Fibroblast of skin of left quadriceps (primary cell): ENCODE measurements around the gene IMMP1L.

Experiments
- DNase-seq, 2 experiments: peaks; one replicate each; pipeline ENCODE4 v3.0.0-alpha.2; 2013; ENCODE audit warnings: low read depth in 2 of 2

The IMMP1L gene

GRCh38 chr11:31477528-31478222 lies 31.7 kb downstream of the IMMP1L start:
- no peak for DNase-seq

GRCh38 chr11:31474083-31474482 lies 35.3 kb downstream of the IMMP1L start:
- DNase-seq: no peak

- no peak for DNase-seq
Observed at GRCh38 chr11:31464436-31464835, 45.0 kb downstream of the IMMP1L start.

GRCh38 chr11:31455177-31455576 lies 54.2 kb downstream of the IMMP1L start:
- DNase-seq: no peak

GRCh38 chr11:31450841-31451240 lies 58.6 kb downstream of the IMMP1L start:
- no peak for DNase-seq

GRCh38 chr11:31449040-31449439 lies 60.4 kb downstream of the IMMP1L start:
- DNase-seq: no peak

- no peak for DNase-seq
Observed at GRCh38 chr11:31445621-31446020, 63.8 kb downstream of the IMMP1L start.

- DNase-seq: no peak
Observed at GRCh38 chr11:31443802-31444201, 65.6 kb downstream of the IMMP1L start.

GRCh38 chr11:31442086-31442485 lies 67.3 kb downstream of the IMMP1L start:
- DNase-seq: no peak

- no peak for DNase-seq
Observed at GRCh38 chr11:31441296-31441695, 68.1 kb downstream of the IMMP1L start.

GRCh38 chr11:31437742-31438435 lies 71.5 kb downstream of the IMMP1L start:
- DNase-seq: peak; percentile 4 to 16

- no peak for DNase-seq
Observed at GRCh38 chr11:31433851-31434250, 75.6 kb downstream of the IMMP1L start.

- no peak for DNase-seq
Observed at GRCh38 chr11:31424652-31425051, 84.8 kb downstream of the IMMP1L start.

GRCh38 chr11:31422703-31423102 lies 86.7 kb downstream of the IMMP1L start:
- no peak for DNase-seq

GRCh38 chr11:31421820-31422219 lies 87.6 kb downstream of the IMMP1L start:
- DNase-seq: no peak

- no peak for DNase-seq
Observed at GRCh38 chr11:31419669-31420068, 89.8 kb downstream of the IMMP1L start.

GRCh38 chr11:31419138-31419537 lies 90.3 kb downstream of the IMMP1L start:
- DNase-seq: no peak

GRCh38 chr11:31417816-31418215 lies 91.6 kb downstream of the IMMP1L start:
- DNase-seq: no peak

- no peak for DNase-seq
Observed at GRCh38 chr11:31417357-31417756, 92.1 kb downstream of the IMMP1L start.

GRCh38 chr11:31415435-31415834 lies 94.0 kb downstream of the IMMP1L start:
- DNase-seq: no peak

GRCh38 chr11:31414338-31414737 lies 95.1 kb downstream of the IMMP1L start:
- no peak for DNase-seq

- DNase-seq: peak; percentile 57 to 67
Observed at GRCh38 chr11:31412946-31413345, 96.5 kb downstream of the IMMP1L start.

GRCh38 chr11:31408201-31408600 lies 101.2 kb downstream of the IMMP1L start:
- no peak for DNase-seq
